SIG-M5 treated with dmso at 0.1 percent for 504 hours (cell line): ENCODE measurements around the gene BABAM2.

Source experiments
- DNase-seq: peaks from one replicate; lab custom pipeline; 2025; ENCODE audit not compliant: unreplicated experiment; lab: John Stamatoyannopoulos, UW

BABAM2 gene

DNA sequence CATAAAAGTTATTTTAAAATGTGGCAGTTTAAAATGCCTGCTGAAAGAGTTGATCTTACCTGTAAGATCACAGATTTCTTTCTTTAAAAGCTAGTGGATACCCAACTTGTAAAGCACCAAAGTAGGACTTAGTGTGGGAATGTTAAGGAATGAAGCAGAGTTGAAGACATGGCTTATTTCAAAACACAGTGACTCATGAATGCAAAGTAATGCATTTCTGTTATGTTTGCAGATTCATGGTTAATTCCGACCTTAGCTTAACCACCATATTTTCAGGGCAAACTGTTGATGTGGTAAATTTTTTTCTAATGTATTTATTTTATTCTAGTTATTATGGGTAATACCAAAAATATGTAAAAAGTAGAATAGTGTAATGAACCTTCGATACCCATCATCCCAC is 295.4 kb downstream of the BABAM2 start:
- no peak for DNase-seq

DNA sequence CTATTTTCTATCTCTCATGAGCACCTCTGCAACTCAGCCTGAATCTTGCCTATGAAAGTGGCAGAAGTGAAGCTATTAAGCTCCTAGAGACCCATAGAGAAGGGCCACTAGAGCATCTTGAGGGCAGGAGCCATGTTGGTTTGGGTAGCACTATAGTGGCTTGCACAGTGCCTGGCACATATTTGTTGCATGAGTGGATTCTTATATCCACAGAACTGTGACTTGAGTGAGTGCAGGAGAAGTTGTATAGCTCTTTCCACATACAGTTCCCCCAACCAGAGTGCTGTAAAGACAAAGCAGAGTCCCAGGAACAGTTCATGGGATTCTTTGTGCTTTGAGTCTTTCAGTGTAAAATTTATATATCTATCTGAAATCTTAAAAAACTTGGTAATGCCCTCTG is 296.7 kb downstream of the BABAM2 start:
- DNase-seq = no peak

DNA sequence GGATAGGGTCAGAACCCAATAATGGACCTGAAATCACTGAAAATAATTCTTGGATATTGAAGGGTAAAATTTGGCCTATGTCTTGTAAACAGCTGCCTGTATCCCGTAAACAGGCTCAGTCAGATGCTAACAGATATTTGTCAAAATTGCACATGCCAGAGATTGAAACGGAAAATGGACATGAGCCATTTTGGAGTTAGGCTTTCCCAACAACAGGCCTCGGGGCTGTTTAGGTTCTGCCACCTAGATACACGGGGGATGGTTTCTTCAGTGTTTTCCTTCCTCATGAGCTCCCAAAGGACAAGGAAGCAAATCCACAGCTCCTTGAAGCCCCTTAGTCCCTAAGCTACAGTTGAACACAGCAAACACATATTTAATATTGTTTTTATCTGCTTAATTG is 297.9 kb downstream of the BABAM2 start:
- DNase-seq = no peak

DNA sequence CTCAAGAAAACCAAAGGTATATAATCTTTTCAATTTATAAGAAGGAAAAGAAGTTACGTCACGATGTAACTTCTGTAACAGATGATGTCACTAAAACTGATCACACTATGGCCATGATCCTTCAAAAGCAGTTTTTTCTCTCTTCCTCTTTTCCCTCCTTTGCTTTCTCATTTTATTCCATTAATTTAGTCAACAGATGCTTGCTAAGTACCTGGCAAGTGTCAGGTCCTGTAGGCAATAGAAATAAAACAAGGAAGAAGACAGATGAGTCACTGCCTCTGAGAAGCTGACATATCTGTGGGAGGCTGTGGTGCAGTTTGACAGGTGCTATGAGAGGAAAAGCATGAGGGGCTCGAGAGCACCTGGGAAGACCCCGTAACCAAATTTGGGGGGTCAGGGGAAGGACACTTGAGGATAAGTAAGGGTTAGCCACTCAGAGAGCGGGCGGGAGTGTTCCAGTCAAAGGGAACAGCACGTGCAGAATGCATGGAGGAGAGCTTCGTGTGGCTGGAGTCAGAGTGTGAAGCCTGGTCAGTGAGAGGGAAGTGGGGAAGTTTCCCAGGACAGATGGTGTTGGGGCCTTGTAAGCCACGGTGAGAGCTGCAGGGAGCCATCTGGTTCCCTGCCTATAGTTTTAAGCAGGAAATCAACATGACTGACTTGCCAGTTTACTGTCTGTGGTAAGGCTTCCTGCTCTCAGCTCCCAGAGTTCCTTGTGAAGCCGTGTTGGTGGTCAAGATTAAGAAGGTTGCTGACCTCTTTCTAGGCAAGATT is 303.3 kb downstream of the BABAM2 start:
- peak; percentile 12 for DNase-seq

DNA sequence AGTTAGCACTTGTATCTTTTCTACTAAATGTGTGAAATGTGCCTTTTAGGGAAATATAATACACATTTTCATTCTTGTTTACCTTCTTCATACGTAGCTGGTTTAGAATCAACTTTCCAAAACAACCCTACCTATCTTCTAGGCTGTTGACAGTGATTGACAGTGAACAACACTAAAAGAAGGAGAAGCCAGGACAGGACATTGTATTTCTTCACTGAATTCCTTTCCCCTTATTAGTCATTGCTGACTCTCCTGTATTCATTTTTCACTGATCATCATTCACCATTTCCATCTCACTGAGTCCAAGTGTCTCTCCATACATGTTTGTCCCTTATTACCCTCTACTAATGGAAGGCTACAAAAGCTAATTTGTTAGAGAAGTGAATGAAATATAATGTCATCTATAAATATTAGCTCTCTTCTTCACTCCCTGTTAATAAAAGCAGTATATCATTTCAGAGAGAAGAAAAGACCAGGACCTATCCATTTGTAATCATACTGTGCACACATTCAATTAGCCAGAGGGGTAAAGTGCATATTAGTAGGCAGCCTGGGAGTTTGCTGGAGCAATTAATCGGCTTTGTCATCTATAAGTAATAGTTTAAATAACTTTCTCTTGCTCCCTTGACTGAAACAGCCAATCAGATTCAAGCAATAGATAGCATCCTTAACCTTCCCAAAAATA is 309.6 kb downstream of the BABAM2 start:
- no peak for DNase-seq

DNA sequence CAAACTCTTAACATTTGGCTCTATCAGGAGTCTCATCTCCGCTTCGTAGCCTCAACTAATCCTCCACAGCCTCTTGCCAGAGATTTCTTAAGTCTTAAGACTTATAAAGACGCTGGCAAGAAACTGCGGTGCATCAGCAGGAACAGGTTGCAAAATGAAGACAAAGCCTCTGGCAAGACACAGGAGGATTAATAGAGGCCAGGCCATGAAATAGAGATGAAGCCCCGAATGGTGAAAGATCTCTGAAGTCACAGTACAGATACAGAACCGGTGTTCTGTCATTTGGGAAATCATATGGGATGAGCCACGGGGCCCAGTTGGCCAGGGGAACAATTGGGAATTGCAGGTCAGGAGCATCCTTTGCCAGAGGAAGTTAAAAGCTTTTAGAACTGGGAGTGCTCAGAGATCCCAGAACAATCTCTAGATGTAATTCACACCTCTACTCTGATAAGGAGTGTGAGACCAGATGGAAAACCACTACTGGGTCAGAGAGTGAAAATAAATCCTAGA is 311.2 kb downstream of the BABAM2 start:
- DNase-seq = no peak

DNA sequence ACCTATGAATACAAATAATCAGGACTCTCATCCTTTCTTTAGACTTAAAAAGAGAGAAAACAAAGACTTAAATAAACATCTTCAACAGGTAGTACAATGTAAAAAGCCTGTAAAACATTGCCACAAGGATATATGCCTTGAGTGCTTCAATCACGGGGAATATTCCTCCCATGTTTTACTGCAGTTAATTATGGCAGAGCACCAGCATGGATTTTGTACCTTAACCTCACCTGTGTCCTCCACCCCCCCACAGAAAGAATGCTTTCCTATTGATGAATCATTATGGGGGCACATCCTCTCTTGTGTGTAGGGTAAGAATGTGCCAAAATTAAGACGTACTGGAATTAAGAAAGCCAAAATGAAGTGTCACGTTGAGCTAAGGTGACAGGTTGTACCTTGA is 312.2 kb downstream of the BABAM2 start:
- no peak for DNase-seq

DNA sequence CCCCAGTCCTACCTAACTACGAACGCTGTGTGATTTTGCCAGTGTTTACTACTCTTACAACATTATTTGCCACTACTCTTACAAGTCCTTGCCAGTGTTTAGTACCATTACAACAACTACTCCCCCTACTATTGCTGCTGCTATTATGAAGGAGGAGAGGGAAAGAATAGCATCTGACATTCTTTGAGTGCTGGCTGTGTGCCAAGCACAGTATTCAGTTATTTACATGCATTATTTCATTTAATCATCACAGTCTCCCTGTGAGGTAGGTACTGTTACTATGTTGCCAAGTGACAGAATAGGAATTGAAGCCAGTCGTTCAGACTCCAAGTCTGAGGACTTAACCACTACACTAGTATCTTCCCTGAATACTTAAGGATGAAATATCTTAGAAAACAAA is 316.2 kb downstream of the BABAM2 start:
- DNase-seq = no peak

DNA sequence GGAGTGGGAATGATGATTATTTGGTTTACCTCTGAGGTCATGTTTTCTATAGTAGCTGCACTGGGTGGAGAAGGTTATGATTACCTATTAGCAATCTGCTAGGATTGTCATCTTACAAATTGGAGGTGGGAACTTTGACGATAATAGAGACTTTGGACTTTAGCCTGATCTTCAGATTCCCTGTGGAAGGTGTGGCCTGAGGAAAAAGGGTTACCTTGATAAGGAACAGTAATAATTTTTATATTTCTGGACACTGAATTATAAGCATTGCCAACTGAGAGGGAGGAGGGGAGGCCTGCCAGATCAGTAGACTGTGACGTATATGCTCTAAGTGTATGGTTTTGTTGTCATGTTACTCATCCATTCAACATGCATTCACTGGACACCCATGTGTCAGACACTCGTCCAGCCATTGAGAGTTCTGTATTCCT is 318.7 kb downstream of the BABAM2 start:
- DNase-seq = no peak

DNA sequence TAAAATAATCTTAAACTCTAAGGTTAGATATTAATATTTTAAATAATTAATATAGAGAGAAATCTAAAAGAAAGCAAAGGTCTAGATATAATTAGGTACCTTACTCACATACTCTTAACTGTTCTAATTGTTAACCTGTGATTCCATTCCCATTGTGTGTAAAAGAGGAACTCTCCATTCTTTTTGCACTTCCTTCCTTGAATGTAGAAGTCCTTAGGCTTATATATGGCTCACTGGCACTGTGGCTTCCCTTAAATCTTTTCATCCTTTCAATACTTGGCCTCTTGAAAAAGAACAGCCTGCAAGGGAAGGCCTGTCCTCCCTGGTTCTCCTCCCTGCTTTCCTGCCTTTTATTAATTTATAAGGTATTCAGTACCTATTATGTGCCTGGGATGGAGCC is 319.3 kb downstream of the BABAM2 start:
- DNase-seq = no peak

DNA sequence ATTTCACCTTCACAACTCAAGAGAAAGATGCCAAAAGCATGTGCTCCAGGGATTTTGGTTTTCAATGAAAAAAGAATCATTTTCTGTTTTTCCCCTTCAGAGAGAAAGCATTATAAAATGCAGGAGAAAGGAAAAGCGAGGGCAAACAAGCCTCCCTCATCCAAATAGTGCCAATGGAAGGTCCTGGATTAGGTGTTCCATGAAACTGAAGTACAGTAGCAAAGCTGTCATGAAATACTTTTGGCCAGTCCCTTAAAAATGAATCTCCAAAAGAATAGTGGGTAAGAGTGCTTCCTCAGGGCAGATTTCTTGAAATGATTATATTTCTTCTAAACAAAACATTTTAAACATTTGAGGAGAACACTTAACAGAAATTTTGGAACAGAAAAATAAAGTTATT is 320.0 kb downstream of the BABAM2 start:
- no peak for DNase-seq

DNA sequence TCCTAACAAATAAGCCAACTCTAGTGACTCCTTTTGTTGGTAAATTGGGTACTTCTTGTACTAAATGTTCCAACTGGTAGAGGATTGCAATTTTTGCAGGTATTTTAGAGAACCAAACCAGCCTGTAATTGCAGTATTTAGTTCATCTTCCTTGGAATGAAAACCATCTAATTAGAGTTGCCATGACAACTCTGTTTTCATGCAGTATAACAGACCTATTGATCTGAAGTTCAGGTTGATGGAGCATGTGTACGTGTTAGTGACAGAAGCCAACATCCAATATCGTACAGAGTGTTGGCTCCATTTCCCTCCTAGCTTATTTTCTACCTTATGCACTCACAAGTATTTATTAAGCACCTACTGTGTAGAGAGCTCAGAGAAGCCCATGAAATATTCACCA is 325.8 kb downstream of the BABAM2 start:
- no peak for DNase-seq

DNA sequence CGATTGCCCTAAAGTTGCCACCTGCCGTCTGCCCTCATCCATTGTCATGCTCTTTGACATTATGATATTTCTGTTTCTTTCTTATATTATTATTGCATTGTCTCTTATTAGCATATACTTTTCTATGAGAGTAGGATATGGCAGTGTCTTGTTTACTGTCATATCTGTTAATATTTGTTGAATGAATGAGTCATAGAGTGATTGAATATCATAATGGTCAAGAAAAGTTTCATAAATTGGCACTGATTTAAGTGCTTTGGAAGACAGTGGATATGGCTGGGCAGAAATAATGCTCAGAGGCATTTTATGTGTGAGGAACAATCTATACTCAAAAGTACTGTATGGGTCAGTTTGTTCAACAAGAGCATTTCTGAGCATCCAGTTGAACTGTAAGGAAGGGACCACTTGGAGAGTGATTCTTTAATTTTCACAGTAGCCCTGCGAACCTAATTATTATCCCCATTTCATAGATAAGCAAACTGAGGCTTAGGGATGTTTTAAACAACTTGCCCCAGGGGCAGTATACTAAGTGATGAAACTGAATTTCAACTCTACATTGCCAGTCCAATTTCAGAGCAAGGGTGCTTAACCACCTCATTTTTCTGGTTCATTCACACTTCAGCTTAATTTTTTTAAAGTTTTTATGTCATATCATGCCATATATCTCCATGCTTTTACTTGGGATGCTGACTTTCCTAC is 326.7 kb downstream of the BABAM2 start:
- DNase-seq = no peak

DNA sequence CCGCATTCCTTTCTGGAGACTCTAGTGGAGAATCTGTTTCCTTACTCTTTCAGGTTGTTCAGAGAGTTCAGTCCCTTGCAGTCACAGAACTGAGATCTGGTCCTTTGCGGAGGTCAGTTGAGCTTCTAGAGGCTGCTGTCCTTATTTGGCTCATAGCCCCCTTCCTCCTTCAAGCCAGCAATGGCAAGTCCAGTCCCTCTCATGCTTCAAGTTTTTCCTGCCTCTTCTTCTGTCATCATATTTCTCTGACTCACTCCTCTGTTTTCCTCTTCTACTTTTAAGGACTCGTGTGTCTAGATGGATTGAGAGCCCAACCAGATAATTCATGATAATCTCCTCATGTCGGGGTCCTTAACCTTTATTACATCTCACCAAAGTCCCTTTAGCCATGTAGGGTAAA is 328.6 kb downstream of the BABAM2 start:
- no peak for DNase-seq

DNA sequence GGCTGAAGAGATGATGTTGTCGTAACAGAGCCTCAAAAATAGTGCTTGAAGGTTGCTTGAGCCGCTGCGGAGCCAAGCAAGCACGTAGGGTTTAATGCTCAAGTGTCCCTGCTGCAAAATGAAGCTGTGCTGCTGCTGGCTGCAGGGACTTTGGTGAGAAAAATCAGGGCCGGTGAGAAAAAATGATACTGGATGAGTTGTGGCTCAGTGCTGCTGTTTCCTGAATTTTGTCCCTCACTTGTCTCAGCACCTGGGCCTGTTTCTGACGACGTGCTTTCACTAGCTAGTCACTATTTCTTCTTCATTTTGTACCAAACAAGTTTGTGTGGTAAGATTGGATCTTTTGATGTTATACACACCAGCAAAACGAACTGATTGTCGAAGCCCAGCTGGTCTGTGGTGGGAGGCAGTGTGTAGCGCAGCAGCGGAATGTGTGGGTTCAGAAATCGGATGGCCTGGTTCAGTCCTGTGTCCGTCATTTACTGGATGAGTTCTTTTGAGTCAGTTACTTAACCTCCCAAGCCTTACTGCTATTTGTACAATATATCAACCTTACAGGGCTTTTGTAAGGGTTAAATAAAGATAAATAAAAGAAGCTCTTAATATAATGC is 329.3 kb downstream of the BABAM2 start:
- no peak for DNase-seq

DNA sequence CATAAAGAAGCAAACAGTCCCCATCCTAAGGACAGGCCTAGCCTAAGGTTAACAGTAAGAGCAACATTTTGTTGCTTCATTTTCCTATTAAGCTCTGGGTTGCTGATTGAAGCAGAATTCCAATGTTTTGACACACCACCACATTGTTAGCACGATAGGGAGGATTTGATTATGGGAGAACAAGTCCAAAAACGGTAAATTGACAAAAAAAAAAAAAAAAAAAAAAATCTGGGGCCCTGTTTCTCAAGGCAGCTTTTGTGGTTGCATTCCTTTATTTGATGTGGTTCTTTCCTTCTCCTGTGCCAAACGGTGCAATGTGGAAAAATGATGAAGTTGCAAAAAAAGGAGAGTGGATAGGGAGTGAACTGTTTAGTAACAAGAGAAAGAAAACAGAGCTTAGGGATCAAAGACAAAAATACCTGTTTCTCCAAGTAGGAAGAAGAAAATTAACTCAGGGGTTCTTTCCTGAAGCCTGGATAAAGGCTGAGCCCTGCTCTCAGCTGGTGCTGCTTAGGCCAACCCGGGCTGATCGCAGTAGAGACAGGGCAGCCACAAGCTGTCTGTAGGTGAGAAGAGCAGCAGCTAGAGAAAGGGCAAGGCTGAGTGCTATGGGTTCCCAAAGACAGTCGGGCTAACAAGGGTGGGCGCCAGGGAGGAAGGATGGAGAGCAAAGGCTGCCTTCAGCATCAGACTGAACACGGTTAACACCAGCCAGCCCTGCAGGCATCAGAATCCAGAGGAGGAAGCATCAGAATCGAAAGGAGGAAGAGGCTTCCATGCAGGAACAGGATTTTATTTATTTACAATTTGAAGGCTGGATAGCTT is 334.3 kb downstream of the BABAM2 start:
- DNase-seq = no peak

DNA sequence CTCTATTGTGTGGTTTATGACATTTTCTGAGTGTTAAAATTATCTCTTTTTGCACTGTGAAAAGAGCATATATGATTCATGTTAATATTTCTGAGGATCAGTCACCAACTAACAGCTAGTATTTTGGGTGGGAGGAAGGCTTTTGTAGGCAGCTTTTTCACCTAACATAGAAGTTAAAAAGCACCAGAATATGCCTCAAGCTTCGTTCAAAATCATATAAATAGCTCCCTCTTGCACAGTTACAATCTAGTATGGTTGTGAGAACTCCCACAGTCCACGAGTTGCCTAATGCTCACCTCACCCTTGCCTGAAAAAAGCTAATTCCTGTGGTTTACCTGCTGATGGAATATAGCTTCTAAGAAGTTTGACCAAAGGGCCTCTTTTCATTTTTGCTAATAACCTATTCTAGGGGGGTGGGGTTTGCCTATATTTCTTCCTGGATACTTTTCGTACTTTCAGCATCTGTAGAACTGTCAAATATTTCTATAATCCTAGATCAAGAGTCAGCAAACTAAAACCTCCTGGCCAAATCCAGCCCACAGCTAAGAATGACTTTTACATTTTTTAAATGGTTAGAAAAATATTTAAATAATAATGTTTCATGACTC is 335.0 kb downstream of the BABAM2 start:
- DNase-seq = no peak

DNA sequence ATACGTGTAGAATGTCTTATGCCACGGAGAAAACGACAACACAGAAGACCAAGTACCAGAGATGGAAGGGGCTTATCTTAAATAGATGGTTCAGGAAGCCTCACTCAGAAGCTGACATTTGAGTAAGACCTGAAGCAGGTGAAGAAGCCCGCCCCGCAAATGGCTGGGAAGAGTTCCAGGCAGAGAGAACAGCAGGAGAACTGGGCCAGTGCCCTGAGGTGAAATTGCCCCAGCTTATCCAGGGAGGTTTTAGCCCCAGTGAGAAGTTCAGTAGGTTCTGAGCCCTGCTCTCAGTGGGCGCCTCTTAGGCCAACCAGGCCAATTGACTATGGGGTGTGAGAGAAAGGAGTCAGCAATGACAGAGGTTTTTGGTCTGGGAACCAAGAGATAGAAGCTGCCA is 336.0 kb downstream of the BABAM2 start:
- no peak for DNase-seq

DNA sequence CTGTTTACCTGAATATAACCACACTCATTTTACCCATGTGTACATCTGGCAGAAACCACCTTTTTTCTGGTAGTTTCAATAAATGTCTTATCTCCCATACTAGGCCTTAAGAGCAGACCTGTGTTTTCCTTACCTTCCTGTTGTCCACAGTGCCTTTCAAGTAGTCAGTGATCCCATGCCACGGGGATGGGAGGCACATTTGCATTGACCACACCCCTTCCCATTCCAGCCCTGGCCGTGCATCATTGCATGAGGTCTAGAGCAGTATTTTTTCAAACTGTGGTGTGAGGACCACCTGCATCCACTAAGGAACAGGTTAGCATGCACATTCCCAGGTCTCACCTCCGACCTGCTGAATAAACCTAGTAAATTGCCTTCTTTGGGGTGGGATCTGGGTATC is 337.0 kb downstream of the BABAM2 start:
- no peak for DNase-seq

DNA sequence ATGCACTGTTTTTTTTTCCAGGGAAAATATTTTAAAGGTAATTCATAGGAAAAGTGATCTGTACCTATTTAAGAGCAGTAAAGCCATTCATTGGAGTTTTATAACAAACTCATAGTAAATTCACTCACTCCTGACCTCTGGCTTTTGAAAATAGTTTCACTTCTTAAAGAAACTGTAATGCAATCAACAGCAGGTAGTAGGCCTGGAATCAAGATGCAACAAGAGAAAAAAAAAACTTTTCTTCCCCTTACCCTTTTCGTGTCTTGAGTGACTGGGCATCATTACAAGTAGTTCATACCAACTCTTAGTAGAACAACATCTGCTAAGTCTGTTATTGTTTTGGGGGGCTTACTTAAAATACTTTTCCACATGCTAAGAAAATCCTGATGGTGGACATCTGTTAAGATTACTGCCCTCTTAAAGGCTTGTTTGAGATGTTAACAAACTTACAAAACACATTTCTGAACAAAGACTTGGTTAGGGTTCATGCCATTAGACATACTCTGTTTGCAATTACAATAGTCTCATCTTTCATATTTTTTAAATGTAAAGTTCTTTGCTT is 338.0 kb downstream of the BABAM2 start:
- no peak for DNase-seq
